Activated CD8-positive, alpha-beta memory T cell treated with anti-CD3 and anti-CD28 coated beads for 1 hour (primary cell): Measurements from ENCODE around the gene KRT1.

Experiments used
- DNase-seq, 2 donors: peaks; one replicate each; pipeline ENCODE4 v3.0.0-alpha.2; 2020; ENCODE audit warnings: low read depth in 1 of 2; ENCODE audit errors: extremely low read depth in 1 of 2

The KRT1 gene

DNA sequence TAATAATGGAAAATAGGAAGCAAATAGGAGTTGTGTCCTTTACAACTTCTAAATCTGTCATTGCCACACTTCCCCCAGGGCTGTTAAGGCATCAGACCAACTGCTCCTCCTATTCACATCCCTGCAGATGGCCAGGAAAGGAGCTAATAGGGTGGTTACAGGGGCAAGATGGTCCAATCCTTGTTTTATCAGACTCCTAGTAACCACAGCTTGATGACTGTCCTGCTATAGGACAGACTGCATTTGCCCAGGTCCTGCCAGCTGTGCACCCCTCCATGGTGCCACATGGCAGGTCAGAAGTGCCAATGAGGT is 17.3 kb downstream of the KRT1 start:
- DNase-seq, result no peak

DNA sequence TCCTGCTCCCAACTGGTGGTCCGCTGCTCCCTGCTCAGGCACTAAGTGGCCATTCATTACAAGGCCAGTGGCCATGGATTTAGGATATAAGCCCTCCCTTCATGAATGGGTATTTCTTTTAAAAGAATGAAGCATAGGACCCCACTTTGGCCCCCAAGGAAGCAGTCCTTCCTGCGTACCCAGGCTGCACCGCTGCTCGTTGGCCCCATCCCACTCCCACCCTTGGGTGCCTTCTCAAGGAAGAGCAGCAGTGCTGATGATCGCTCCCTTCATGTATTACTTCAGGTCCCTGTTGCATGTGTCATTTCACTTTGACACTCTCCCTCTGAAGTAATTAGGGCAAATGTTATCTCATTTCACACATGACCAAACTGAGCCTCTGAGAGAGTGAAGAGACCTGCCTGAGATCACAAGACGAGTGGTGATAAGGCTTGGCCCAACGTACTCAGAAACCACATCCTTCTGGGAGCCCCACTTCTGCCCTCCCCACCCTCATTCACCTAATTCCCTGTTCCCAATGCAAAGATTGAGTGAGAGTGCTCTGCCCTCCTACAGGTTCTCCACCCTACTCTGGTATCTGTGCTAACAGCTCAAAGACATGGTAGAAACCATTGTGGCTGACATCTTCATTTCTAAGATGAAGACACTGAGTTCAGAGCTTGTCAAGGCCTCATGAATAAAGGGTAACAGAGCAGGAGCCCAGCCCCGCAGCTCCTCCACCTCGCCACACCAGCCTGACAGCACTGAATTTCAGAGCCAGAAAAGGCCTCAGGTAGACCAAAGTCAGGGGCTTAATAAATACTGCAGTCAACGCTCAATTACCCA is 17.9 kb downstream of the KRT1 start:
- no peak for DNase-seq

DNA sequence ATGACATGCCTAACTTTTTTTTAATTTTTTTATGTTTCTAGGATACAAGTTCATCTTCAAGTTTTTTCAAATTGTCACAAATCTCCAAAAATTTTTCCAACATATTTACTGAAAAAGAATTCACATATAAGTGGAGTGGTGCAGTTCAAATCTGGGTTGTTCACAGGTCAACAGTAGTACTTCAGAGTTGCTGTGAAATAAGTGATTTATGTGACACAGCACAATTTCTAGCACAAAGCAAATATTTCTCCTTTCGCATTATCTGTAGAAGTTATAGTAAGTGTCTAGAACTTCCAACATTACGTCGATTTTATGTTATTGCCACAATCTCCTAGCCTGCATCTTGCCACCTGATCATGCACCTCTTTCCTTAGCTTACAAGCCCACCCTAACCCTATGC is 18.5 kb downstream of the KRT1 start:
- no peak for DNase-seq

DNA sequence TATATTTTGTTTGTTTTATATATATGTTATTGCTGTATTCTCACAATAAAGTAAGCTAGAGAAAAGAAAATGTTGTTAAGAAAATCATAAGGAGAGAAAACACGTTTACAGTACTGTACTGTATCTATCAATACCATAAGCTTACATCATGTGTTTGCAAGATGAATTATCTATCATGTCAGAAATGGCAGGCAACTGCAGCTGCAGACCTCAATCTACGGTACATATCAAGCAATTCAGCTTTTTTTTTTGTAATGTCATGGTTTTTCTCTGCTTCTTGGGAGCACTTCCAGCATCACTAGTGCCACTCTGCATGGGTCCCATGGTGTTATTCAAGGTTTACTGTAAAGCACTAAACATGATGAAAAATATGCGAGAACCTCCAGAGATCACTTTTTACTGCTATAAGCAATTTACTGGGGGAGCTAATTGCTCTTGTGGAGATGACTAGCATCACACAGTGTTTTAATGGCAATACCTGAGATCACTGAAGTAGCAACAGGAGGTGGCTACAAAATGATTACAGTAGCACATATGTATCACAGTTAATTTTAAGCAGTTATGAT is 19.2 kb downstream of the KRT1 start:
- DNase-seq, result no peak

DNA sequence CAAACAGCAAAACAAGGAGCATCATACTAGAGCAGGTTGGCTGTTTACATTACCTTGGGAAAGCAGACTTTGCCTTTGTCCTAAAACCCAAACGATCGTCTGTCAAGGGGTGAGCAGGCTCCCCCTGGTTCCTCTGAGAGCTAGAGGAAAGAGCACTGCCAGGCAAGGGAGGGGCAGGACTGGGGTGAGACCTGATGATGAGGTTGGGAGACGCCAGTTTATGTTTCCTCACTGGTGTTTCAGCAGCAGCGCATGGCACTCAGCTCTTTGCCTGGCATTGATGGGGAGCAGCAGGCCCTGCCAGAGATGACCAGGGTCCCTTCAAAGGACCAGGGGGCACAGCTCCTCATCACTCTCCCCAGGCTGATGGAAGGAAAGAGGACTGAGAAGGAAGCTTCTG is 20.3 kb downstream of the KRT1 start:
- DNase-seq, result no peak

DNA sequence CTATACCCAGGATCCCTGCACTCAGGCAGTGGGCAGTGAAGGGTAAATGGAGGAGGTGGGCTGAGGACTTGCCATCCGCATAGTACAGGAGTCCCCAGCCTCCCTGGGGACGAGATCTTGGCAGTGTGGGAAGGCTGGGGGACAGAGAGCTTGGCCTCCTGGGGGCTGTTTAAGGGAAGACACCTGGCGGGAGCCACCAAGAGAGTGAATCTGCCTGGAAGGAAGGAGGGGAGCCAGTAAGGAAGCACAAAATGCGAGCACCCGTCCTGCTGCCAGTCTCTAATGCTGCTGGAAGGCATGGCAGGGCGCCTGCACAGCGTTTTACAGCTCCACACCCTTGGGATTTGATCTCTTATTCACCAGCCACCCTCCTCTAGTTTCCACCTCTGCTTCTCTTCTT is 20.8 kb downstream of the KRT1 start:
- DNase-seq, result no peak

DNA sequence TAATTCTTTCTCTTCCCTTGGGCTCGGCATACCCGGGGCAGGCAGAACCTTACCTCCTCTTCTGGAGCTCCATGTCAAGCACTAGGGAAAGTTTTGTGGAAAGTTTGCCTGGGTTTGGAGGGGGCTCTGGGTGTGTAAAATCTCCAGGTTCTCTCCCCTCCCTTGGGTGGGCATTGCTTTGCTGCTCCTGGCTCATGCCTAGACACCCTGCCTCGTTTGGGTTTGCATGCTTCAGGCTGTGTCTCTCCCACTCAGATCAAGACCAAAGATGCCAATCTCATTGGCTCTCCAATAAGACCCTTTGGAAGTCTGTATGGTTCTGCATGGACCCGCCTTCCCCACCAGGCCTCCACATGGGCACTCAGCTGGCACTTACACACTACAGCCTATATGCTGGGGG is 22.0 kb downstream of the KRT1 start:
- DNase-seq, result no peak

DNA sequence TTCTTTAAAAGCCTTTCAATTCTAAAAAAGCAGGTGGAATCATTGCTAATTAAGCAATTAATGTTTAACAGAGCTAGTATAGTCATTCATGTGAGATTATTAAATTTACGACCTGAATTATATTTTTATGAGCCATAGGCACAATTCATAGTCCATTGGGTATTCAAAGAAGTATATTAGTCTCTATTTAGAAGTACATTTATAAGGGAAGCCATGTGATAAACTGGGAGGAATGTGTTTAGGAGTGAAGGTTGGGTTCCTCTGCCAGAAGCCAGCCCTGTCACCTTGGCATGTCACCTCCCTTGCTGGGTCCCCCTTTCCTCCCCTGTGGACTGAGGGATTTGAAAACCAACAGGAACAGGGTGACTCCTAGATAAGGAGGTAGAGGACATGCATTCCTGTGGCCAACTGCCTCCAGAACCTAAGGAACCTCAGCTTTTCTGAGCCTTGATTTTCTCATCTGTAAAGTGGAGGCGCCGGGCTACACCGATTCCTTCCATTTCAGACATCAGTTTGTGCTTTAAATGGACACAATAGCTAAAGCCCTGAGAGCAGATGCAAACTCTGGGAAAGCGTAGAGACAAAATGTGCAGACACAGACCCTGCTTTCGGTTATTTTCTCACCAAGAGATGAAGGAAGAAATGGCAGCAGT is 22.8 kb downstream of the KRT1 start:
- no peak for DNase-seq

DNA sequence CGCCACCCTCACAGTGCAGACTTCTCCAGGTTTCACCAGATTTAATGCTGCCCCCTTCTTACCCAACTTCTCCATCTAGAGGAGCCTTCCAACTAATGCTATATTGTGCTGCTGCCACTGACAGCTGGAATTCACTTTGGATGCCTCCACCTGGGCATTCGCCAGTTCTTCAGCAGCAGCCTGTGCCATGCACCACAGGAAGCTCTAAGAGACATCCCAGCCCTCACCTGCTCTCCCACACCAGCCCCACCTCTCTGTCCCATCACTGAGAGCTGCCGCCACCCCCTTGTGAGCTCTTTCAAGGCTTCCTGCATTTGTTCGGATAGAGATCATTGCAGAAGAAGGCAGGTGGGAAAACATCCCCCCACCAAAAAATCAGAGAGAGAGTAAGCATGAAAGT is 23.6 kb downstream of the KRT1 start:
- DNase-seq, result no peak

DNA sequence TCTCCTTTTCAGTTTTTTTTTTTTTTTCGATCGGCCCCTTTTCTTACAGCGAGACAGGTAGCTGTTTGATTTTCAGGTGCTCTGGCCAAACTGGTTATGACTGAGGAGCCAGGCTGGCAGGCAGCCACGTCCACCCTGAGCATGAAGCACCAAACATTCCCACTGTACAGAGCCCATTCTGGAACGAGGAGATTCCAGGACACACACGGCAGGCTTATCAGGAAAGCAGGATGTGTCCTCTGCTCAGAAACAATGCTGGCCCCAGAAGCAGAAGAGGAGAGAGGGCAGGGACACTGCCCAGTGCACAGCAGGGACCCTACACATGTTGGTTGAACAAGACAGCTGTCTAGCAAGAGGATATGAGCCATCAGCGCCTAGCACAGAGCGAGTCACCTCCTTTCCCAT is 24.5 kb downstream of the KRT1 start:
- no peak for DNase-seq

DNA sequence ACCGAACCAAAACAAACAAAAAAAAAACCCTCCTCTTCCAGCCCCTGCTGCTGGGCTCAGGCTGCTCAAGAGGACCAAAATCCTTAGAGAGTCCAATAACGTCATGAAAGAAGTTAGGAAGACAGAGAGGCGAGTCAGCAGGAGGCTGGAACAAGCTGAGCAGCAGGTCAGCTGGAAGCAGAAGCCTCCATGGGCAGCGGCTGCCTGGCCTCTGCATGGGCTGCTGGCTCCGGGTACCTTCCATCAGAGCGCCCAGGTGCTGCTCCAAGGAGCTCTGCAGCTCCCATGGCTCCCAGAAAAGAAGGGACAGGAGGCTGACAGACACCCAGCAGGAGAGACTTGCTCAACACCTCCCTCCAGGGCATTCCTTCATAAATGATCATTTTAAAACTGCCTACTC is 25.0 kb downstream of the KRT1 start:
- DNase-seq, result no peak

DNA sequence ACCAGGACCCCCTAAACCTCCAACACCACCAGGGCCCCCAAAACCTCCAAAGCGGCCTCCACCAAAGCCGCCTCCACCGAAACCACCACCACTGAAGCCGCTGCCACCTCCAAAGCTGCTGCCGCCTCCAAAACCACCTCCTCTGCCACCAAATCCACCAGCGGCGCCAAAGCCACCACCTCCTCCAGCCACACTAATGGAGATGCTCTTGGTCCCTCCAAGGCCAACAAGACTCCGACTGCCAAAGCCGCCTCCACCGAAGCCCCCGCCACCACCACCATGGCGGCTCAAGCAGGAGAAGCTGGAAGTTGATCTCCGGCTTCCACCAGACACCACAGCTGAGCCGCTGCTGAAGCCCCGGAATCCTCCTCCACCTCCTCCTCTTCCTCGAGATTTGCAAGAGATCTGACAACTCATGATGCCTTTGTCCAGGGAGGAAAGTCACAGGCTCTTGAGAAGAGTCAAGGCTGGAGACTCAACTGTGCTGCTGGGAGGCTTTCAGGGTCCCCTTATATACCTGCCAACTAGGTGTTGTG is 28.4 kb downstream of the KRT1 start, which contains the start of gene KRT2:
Gene KRT2, minus strand, starts transcription at position 486 of the 536 bp plus-strand sequence. Its CDS starts 69 bp downstream, at position 417.
- DNase-seq, result no peak

DNA sequence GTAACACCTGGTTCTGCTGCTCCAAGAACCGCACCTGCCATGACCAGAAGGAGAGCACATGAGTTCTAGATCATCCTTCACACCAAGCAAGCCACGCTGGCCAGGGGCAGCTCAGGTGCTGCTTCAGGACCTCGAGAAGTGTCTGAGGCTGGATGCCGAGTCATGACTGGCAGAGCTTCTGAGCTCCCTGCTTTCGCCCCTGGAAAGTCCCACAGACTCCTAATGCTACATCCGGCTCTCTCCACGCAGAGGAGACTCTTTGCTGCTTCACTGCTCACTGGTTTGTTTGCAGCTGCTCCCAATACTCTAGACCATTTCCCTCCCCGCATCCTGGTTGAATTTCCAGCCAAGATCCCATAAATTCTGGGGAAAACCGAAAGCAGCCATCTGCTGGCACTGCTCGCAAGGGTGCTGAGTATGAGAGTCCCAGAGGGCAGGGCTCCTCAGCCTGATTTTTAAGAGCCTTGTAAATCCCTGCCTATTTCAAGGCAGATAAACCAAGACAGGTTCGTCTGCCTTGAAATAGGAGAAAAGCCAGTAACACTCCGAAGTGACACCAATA is 29.6 kb downstream of the KRT1 start:
- no peak for DNase-seq

DNA sequence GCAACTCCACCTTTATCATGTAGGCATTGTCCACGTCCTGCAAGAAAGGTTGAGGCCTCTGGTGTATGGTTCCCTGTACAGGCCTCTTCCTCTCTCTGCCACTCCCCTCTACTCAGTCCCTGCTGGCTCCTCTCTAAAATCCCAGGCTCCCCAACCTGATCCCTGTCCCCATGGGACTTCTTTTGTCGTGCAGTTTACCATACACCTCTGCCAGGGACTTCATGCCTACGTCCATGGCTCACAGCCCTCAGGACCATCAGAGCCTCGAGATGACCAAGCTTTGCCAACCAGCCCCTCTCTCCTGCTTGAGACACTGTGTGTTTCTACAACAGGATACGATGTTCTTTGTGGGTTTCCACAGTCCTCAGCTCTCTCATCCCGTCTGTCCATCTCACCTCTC is 31.1 kb downstream of the KRT1 start:
- no peak for DNase-seq

DNA sequence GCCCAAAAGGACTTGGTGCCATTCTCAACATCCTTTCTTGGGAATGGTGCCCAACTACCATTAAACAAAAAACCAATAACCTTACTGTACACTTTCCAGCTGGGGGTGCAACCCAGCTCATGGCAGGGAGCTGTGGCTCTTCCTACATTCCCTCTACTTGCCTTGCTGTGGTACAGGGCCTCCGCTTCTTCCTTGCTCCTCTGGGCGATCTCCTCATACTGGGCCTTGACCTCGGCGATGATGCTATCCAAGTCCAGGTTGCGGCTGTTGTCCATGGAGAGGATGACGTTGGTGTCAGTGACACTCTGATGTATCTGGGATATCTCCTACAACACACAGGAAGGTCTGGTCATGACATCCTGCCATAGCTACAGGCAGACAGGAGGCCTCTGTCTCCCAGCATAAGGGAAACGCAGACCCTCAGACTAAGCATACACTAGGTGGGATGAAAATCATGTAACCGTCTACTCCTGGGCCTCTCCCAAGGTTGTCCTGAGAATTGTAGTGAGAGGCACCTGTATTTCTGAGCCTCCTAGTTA is 32.1 kb downstream of the KRT1 start:
- DNase-seq, result no peak

DNA sequence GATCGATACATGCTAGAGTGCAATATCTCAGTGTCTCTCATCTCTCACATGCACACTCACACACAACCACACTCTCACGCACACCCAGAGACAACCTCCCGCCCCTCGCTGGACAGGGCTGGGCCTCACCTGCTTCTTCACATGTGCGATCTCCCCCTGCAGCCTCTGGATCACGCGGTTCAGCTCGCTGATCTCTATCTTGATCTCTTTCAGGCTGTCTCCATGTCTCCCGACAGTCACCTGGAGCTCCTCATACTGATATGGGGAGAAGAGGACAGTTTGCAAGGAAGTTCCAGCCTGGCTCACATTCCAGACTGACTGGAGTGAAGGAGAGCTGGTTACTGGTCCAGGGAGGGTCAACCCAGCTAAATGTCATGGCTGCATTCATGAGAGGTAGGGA is 32.6 kb downstream of the KRT1 start:
- no peak for DNase-seq

DNA sequence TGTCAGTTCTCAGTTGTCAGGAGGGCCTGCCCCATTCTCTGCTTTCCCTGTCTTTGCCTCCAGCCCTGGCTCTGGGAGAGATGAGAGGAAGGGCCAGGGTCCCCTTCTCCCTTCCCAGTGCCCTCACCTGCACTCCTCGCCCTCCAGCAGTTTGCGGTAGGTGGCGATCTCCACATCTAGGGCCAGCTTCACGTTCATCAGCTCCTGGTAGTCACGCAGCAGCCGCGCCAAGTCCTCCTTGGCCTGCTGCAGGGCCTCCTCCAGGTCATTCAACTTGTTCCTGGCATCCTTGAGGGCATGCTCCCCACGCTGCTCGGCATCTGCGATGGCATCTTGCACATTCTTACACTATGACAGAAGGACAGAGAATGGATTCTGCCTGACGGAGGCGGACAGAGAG is 33.6 kb downstream of the KRT1 start:
- no peak for DNase-seq

DNA sequence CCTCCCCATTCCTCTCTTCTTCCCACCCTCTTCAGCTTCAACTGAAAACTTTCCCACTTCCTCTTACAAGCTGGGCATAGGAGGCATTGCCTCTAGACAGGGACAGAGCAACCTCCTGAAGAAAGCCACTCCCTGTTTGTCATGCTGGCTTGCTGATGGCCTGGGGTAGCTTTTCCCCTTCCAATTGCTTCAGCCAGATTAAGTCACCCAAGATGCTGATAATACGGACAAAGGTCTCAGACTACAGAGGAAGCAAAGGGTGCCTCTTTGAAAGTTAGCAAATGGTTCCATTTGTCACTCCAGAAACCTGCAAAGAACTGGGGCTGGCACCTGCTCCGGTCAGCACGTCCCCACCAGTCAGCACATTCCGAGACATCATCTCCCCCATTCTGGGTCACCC is 34.2 kb downstream of the KRT1 start:
- no peak for DNase-seq

DNA sequence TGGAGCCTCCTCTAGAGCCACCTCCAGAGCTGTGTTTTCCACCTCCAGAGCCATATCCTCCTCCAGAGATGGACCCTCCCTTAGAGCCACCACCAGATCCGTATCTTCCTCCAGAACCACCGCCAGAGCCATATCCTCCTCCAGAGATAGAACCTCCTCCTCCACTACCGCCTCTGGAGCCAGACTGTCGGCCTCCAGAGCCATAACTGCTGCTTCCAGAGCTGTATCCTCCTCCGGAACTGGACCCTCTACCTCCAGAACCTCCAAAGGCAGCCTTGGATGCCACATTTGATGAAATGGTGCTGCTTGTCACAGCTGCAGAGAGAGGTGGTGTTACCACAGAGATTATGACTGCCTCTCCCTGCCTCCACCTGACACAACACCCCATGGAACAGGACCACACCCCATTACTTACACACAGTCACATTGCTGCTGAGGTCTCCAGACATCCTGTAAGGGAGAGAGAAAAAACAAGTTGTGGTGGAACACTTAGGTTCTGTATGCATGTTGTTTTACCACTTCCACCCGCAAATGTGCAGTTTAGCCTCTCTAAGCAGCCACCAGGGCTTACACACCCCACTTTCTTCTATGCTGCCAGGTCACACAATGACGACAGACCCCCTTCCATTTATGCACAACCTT is 35.0 kb downstream of the KRT1 start:
- DNase-seq, result peak; percentile 16 to 39

DNA sequence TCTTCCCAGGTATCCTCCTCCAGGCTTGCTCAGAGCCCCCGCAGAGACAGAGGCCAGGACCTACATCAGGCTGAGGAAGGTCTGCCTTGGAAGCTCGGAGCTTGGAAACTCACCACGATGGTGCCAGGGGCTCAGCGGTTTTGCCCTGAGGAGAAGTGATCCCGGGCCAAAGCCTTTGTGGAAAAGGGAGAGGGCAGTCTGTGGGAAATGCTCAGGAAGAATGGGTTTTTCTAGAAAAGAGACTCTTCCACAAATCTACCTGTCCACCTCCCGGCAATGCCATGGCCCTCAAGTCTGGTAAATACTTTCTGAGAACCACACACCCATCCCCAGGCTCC is 36.2 kb downstream of the KRT1 start:
- no peak for DNase-seq
